A673 (cell line): Measurements from ENCODE around the gene LTO1.

ENCODE experiments used
- EZH2 ChIP-seq: fragments of 200-600 bp; sonication (generic); IDR thresholded peaks from 2 replicates; pipeline ENCODE4 v1.6.1; 2017; ENCODE audit warnings: borderline replicate concordance, low read depth, mild to moderate bottlenecking, mixed read lengths, antibody characterized with exemption, low read length; ENCODE audit not compliant: poor library complexity, severe bottlenecking
- TF ChIP-seq, protein P1 (sequence below): fragments of 300-800, 200-600 bp; sonication (generic); conservative IDR thresholded peaks from 2 replicates; pipeline ENCODE4 v1.5.1; 2017; ENCODE audit warnings: low read depth, mild to moderate bottlenecking, antibody characterized with exemption, low read length, moderate library complexity, mixed read lengths

DNA sequence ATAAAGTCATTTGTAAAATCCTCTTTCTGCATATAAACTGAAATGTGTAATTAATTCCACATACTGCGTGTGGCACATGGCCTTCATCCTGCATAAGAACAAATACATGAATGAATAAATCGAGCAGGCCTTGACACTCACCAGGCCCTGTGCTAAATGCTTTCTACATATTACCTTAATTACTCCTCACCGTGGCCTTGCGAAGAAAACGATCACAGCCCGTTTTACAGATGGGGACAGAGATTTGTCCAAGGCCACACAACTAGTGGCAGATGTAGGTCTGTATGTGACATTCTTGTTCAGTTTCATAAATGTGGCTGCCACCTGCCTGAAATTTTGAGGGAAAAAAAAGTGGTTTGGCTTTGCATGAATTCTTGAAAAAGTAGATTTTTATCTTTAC is 40.0 kb downstream of the LTO1 start:
- TF ChIP-seq, protein P1, sequence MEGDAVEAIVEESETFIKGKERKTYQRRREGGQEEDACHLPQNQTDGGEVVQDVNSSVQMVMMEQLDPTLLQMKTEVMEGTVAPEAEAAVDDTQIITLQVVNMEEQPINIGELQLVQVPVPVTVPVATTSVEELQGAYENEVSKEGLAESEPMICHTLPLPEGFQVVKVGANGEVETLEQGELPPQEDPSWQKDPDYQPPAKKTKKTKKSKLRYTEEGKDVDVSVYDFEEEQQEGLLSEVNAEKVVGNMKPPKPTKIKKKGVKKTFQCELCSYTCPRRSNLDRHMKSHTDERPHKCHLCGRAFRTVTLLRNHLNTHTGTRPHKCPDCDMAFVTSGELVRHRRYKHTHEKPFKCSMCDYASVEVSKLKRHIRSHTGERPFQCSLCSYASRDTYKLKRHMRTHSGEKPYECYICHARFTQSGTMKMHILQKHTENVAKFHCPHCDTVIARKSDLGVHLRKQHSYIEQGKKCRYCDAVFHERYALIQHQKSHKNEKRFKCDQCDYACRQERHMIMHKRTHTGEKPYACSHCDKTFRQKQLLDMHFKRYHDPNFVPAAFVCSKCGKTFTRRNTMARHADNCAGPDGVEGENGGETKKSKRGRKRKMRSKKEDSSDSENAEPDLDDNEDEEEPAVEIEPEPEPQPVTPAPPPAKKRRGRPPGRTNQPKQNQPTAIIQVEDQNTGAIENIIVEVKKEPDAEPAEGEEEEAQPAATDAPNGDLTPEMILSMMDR = no peak
- no peak for TF ChIP-seq EZH2
